H9 (cell line): ENCODE measurements around the gene PLA2G2C. TPM values are rescaled to one million over a fixed set of nuclear protein-coding genes. Genes with fewer than 3 reads are reported as not detected.

Experiments
- DNase-seq: peaks from one replicate; pipeline ENCODE4 v3.0.0-alpha.2; 2017
- H2AFZ ChIP-seq: one replicate; pipeline ENCODE4 v1.6.1; 2013; ENCODE audit warnings: mild to moderate bottlenecking, low read length, control low read depth, moderate library complexity
- H2AK5ac ChIP-seq: 2 replicates; pipeline ENCODE4 v1.6.1; 2013; ENCODE audit warnings: low read length, control low read depth, mixed read lengths; ENCODE audit not compliant: insufficient read length
- H2BK120ac ChIP-seq: one replicate; pipeline ENCODE4 v1.6.1; 2013; ENCODE audit warnings: low read depth, mild to moderate bottlenecking, low read length, control low read depth, inconsistent platforms; ENCODE audit not compliant: poor library complexity, severe bottlenecking
- H2BK12ac ChIP-seq: 2 replicates; pipeline ENCODE4 v1.6.1; 2013; ENCODE audit warnings: low read length, control low read depth, mixed read lengths, low read depth; ENCODE audit not compliant: insufficient read length
- H2BK15ac ChIP-seq: 2 replicates; pipeline ENCODE4 v1.6.1; 2013; ENCODE audit warnings: low read depth, low read length, control low read depth
- H2BK20ac ChIP-seq: one replicate; pipeline ENCODE4 v1.6.1; 2013; ENCODE audit warnings: low read depth, mild to moderate bottlenecking, low read length, control low read depth, inconsistent platforms; ENCODE audit not compliant: poor library complexity, severe bottlenecking
- H2BK5ac ChIP-seq: 2 replicates; pipeline ENCODE4 v1.6.1; 2013; ENCODE audit warnings: low read length, control low read depth, mixed read lengths; ENCODE audit not compliant: insufficient read length
- H3K14ac ChIP-seq: 2 replicates; pipeline ENCODE4 v1.6.1; 2013; ENCODE audit warnings: low read length, control low read depth; ENCODE audit not compliant: insufficient read depth
- H3K18ac ChIP-seq: 2 replicates; pipeline ENCODE4 v1.6.1; 2013; ENCODE audit warnings: low read depth, mild to moderate bottlenecking, mixed read lengths, low read length, control low read depth; ENCODE audit not compliant: insufficient read length
- H3K23ac ChIP-seq: 2 replicates; pipeline ENCODE4 v1.6.1; 2013; ENCODE audit warnings: low read length, control low read depth, mixed read lengths, low read depth; ENCODE audit not compliant: insufficient read length
- H3K23me2 ChIP-seq: 2 replicates; pipeline ENCODE4 v1.6.1; 2013; ENCODE audit warnings: low read depth, mild to moderate bottlenecking, mixed read lengths, low read length, control low read depth; ENCODE audit not compliant: insufficient read length, poor library complexity, severe bottlenecking
- H3K27ac ChIP-seq: 2 replicates; pipeline ENCODE4 v1.5.1; 2013; ENCODE audit warnings: low read length, control low read depth, mixed read lengths, low read depth; ENCODE audit not compliant: insufficient read length
- H3K27me3 ChIP-seq: 2 replicates; pipeline ENCODE4 v1.6.1; 2013; ENCODE audit warnings: low read length, control low read depth, inconsistent platforms; ENCODE audit not compliant: insufficient read depth
- H3K4ac ChIP-seq: 2 replicates; pipeline ENCODE4 v1.6.1; 2013; ENCODE audit warnings: low read depth, mild to moderate bottlenecking, control low read depth, inconsistent platforms, low read length, moderate library complexity
- H3K4me1 ChIP-seq: 2 replicates; pipeline ENCODE4 v1.6.1; 2013; ENCODE audit warnings: low read length, control low read depth, inconsistent platforms; ENCODE audit not compliant: insufficient read depth
- H3K4me2 ChIP-seq: 2 replicates; pipeline ENCODE4 v1.6.1; 2013; ENCODE audit warnings: low read length, control low read depth, mixed read lengths; ENCODE audit not compliant: insufficient read length, insufficient read depth
- H3K56ac ChIP-seq: 2 replicates; pipeline ENCODE4 v1.6.1; 2013; ENCODE audit warnings: low read depth, mild to moderate bottlenecking, mixed read lengths, low read length, control low read depth; ENCODE audit not compliant: insufficient read length
- H3K79me1 ChIP-seq: 2 replicates; pipeline ENCODE4 v1.6.1; 2013; ENCODE audit warnings: low read depth, mild to moderate bottlenecking, moderate library complexity, low read length, control low read depth, inconsistent platforms; ENCODE audit not compliant: insufficient read depth, poor library complexity, severe bottlenecking
- H3K79me2 ChIP-seq: 2 replicates; pipeline ENCODE4 v1.6.1; 2013; ENCODE audit warnings: low read length, control low read depth, inconsistent platforms; ENCODE audit not compliant: insufficient read depth
- H3K9ac ChIP-seq: 2 replicates; pipeline ENCODE4 v1.6.1; 2013; ENCODE audit warnings: low read length, control low read depth, mixed read lengths; ENCODE audit not compliant: insufficient read length; ENCODE audit errors: extremely low read depth
- H3K9me3 ChIP-seq: one replicate; pipeline ENCODE4 v1.6.1; 2013; ENCODE audit warnings: low read depth, low read length, inconsistent platforms; ENCODE audit not compliant: control insufficient read depth
- H3T11ph ChIP-seq: one replicate; pipeline ENCODE4 v1.6.1; 2013; ENCODE audit warnings: mild to moderate bottlenecking, low read length, control low read depth, inconsistent platforms
- H4K20me1 ChIP-seq: one replicate; pipeline ENCODE4 v1.6.1; 2013; ENCODE audit not compliant: control insufficient read depth, insufficient read length, insufficient read depth
- H4K5ac ChIP-seq: 2 replicates; pipeline ENCODE4 v1.6.1; 2013; ENCODE audit warnings: low read depth, mild to moderate bottlenecking, mixed read lengths, low read length, control low read depth; ENCODE audit not compliant: insufficient read length
- H4K8ac ChIP-seq: replicated peaks from 2 replicates; pipeline ENCODE4 v1.6.1; 2013; ENCODE audit warnings: low read length, control low read depth, mixed read lengths, low read depth; ENCODE audit not compliant: insufficient read length
- H4K91ac ChIP-seq: 2 replicates; pipeline ENCODE4 v1.6.1; 2013; ENCODE audit warnings: low read depth, mild to moderate bottlenecking, moderate library complexity, mixed read lengths, low read length, control low read depth; ENCODE audit not compliant: insufficient read length
- H3K27ac Mint-ChIP-seq, 3 experiments: 2 replicates in 2 of 3; 3 replicates in 1 of 3; pipeline ENCODE4 v1.8.0; 2020 to 2021; ENCODE audit warnings: mixed read lengths in 3 of 3, mild to moderate bottlenecking in 1 of 3, moderate library complexity in 1 of 3
- H3K27me3 Mint-ChIP-seq: 2 replicates; pipeline ENCODE4 v1.8.0; 2021; ENCODE audit warnings: low read depth, mild to moderate bottlenecking, moderate library complexity, mixed read lengths
- H3K36me3 Mint-ChIP-seq, 3 experiments: 2 replicates in 2 of 3; 3 replicates in 1 of 3; pipeline ENCODE4 v1.8.0; 2020 to 2021; ENCODE audit warnings: low read depth in 3 of 3, mixed read lengths in 3 of 3; ENCODE audit not compliant: insufficient read depth in 1 of 3
- H3K4me1 Mint-ChIP-seq, 2 experiments: 2 replicates each; pipeline ENCODE4 v1.8.0; 2020; ENCODE audit warnings: mixed read lengths in 2 of 2
- H3K4me3 Mint-ChIP-seq, 2 experiments: 2 replicates in 1 of 2; 3 replicates in 1 of 2; pipeline ENCODE4 v1.8.0; 2020 to 2021; ENCODE audit warnings: mild to moderate bottlenecking in 2 of 2, mixed read lengths in 2 of 2, moderate library complexity in 1 of 2
- H3K9me3 Mint-ChIP-seq, 2 experiments: 2 replicates in 1 of 2; 3 replicates in 1 of 2; pipeline ENCODE4 v1.8.0; 2020; ENCODE audit warnings: mild to moderate bottlenecking in 2 of 2, mixed read lengths in 2 of 2, moderate library complexity in 1 of 2
- CTCF ChIP-seq: fragments of 200-600 bp; sonication (generic); conservative IDR thresholded peaks from 3 replicates; pipeline ENCODE4 v1.8.0; 2021; ENCODE audit warnings: antibody characterized with exemption, mild to moderate bottlenecking
- WGBS: extraction: QIAGEN DNeasy Blood & Tissue Kit; methylation state at CpG from one replicate; pipeline ENCODE4 v1.1.7; 2013; ENCODE audit warnings: missing lambda C conversion rate, low lambda C conversion rate, mixed read lengths; ENCODE audit not compliant: insufficient read length; ENCODE audit errors: extremely low coverage; 5-methylcytosine and 5-hydroxymethylcytosine counted together
- total RNA-seq: library from RNA; stranded (reverse); gene quantifications from 2 replicates; pipeline ENCODE4 v1.2.1, GENCODE V29; 2021

The PLA2G2C gene
- total RNA-seq, 1 experiment from 2014 or later = not detected

DNA sequence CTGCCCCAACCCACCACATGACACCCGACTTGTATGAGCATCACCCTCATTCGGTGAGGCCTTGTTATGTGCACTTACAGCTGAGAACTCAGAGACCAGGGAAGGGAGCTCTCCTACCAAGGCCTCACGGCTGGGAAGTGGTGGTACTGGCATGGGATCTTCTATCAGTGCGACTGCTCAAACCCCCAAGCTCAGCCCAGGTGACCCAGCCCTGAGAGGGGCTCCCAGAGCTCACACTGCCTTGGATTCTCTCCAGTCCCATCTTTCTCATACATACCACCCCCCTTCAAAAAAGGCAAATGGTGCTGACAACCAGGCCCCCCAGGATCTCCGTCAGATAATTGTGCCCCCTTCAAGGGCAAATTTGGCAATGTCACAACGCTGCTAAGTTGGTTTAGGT is 48.0 kb downstream of the PLA2G2C start:
- Histone ChIP-seq H3K14ac (no peak overlapping the region), H3K4ac (no peak overlapping the region), H3K9me3 (no peaks in the 10 kb centered on the region), H2BK12ac (no peak overlapping the region), H3K23me2 (no peaks in the 10 kb centered on the region), H4K5ac (no peak overlapping the region), H3K27ac (no peak overlapping the region), H2AFZ (no peak overlapping the region), H3K56ac (no peak overlapping the region), H3K79me1 (no peaks in the 10 kb centered on the region), H3K4me2 (no peak overlapping the region), H3K79me2 (no peaks in the 10 kb centered on the region), H2BK5ac (no peak overlapping the region), H4K91ac (no peak overlapping the region), H3T11ph (no peak overlapping the region), H3K27me3 (no peaks in the 10 kb centered on the region), H3K4me1 (no peaks in the 10 kb centered on the region), H2BK20ac (no peak overlapping the region), H4K20me1 (no peaks in the 10 kb centered on the region), H2BK15ac (no peak overlapping the region), H3K18ac (no peak overlapping the region), H3K9ac (no peak overlapping the region), H3K23ac (no peak overlapping the region), H2AK5ac (no peak overlapping the region), H2BK120ac (no peak overlapping the region), H4K8ac (no peak overlapping the region)
- Mint-ChIP-seq H3K4me1 (peaks cover 0 to 4% of the 10 kb centered on the region in 2 experiments; a peak in 1 of 4 replicates), H3K36me3 (no peaks in the 10 kb centered on the region), H3K27ac (no peak overlapping the region), H3K27me3 (peaks cover 5% of the 10 kb centered on the region), H3K4me3 (no peak overlapping the region), H3K9me3 (no peaks in the 10 kb centered on the region; a peak in 1 of 5 replicates)
- no peak for TF ChIP-seq CTCF
- no CpG with 5 or more reads among the region's 6 CpGs for WGBS
- no peak for DNase-seq
